Lung (tissue), 13 donors: ENCODE data around the gene ANO9. TPM values are rescaled to one million over a fixed set of nuclear protein-coding genes. Genes with fewer than 3 reads are reported as not detected.

Source experiments
- ATAC-seq: fragments of 200-7000 bp; cut with Tn5 transposase; one replicate; pipeline ENCODE4 v1.9.1; 2020; ENCODE audit warnings: moderate number of reproducible peaks; ENCODE audit not compliant: insufficient read depth, low FRiP score
- DNase-seq, 3 donors: peaks; one replicate each; pipeline ENCODE4 v3.0.0-alpha.2; 2013 to 2017
- H3K27ac ChIP-seq, 2 donors: one replicate each; pipeline ENCODE4 v1.5.1; 2013; ENCODE audit warnings: mild to moderate bottlenecking in 2 of 2, moderate library complexity in 2 of 2, control low read depth in 1 of 2, inconsistent platforms in 1 of 2, low read depth in 1 of 2, low read length in 1 of 2
- H3K27me3 ChIP-seq, 3 donors: one replicate each; pipeline ENCODE4 v1.5.1; 2013; ENCODE audit warnings: low read length in 2 of 3; ENCODE audit not compliant: control insufficient read depth in 3 of 3, insufficient read depth in 3 of 3
- H3K36me3 ChIP-seq, 4 donors: one replicate each; pipeline ENCODE4 v1.5.1; 2013; ENCODE audit warnings: low read length in 4 of 4, mild to moderate bottlenecking in 1 of 4, moderate library complexity in 1 of 4; ENCODE audit not compliant: control insufficient read depth in 4 of 4, insufficient read depth in 4 of 4
- H3K4me1 ChIP-seq, 5 donors: one replicate each; pipeline ENCODE4 v1.5.1; 2013; ENCODE audit warnings: low read length in 5 of 5, mild to moderate bottlenecking in 2 of 5, moderate library complexity in 1 of 5; ENCODE audit not compliant: control insufficient read depth in 5 of 5, insufficient read depth in 5 of 5
- H3K4me3 ChIP-seq: one replicate; pipeline ENCODE4 v1.5.1; 2013; ENCODE audit warnings: mild to moderate bottlenecking, control low read depth, moderate library complexity
- H3K9ac ChIP-seq, 2 donors: one replicate each; pipeline ENCODE4 v1.5.1; 2013; ENCODE audit warnings: low read length in 2 of 2, control low read depth in 1 of 2; ENCODE audit not compliant: insufficient read depth in 1 of 2
- H3K9me3 ChIP-seq, 4 donors: one replicate each; pipeline ENCODE4 v1.5.1; 2013; ENCODE audit warnings: low read length in 3 of 4, mild to moderate bottlenecking in 1 of 4, moderate library complexity in 1 of 4; ENCODE audit not compliant: control insufficient read depth in 4 of 4, insufficient read depth in 3 of 4
- CTCF ChIP-seq: IDR thresholded peaks from 2 replicates; pipeline ENCODE4 v1.5.1; 2012; ENCODE audit warnings: mild to moderate bottlenecking; ENCODE audit errors: control extremely low read depth, extremely low read depth
- WGBS, 2 donors: extraction: QIAGEN DNeasy Blood & Tissue Kit; methylation state at CpG; one replicate each; pipeline ENCODE4 v1.1.7; 2013; 5-methylcytosine and 5-hydroxymethylcytosine counted together
- polyA plus RNA-seq, 2 donors: library from polyadenylated mRNA; stranded (reverse); fragments of 200-250 nt; gene quantifications; one replicate each; pipeline ENCODE4 v1.2.1, GENCODE V29; 2013
- small RNA-seq: library from RNA; depleted of rRNA; stranded (forward); fragments of <200 nt; gene quantifications from one replicate; pipeline ENCODE3, GENCODE V24; 2014; ENCODE audit warnings: low replicate concordance
- total RNA-seq, 2 donors: library from RNA; depleted of rRNA in 1 of 2; stranded (reverse); fragments of >200 nt in 1 of 2; gene quantifications; one replicate each; pipeline ENCODE4 v1.2.1, GENCODE V29; 2014 to 2021
- donor health status: control.
- donor health status: control.
- donor health status: Bipolar disorder and iron deficiency.
- donor health status: healthy.
- donor health status: DM: yes; HTN: yes; CAD: no.

The ANO9 gene
- total and polyA plus RNA-seq, 4 donors = 5.8 to 18.6 (median 13.2) TPM

GRCh38 chr11:369336-370018, 72.3 kb downstream of the ANO9 start, which contains the start of gene B4GALNT4:
Gene B4GALNT4, plus strand, starts transcription at chr11:369499. Its CDS starts 305 bp downstream, at chr11:369804.
- H3K4me3 ChIP-seq = no peak within 1 kb of the TSS

GRCh38 chr11:368414-369335, 73.1 kb downstream of the ANO9 start:
- TF ChIP-seq CTCF = no peak
- Histone ChIP-seq H3K36me3 (peaks cover 0 to 2% (median 0%) of the 10 kb centered on the region in 4 donors), H3K9me3 (no peaks in the 10 kb centered on the region), H3K4me3 (no peak overlapping the region), H3K9ac (no peak overlapping the region), H3K27ac (no peak overlapping the region), H3K4me1 (peaks cover 0 to 20% (median 0%) of the 10 kb centered on the region in 5 donors), H3K27me3 (peaks cover 0 to 3% (median 0%) of the 10 kb centered on the region in 3 donors)
- WGBS, 2 donors = 3 to 14% methylated on average over 25 to 56 of the region's 61 CpGs
- DNase-seq (peak; percentile 54 to 66 (median 59)), ATAC-seq (no peak)

More at GRCh38 chr11:369336-370018, 72.3 kb downstream of the ANO9 start, which contains the start of gene B4GALNT4:
- Histone ChIP-seq H3K9me3 (no peaks in the 10 kb centered on the region), H3K36me3 (peaks cover 0 to 2% (median 0%) of the 10 kb centered on the region in 4 donors), H3K4me1 (peaks cover 0 to 20% (median 0%) of the 10 kb centered on the region in 5 donors), H3K27ac (no peak within 1 kb of the TSS), H3K27me3 (peaks cover 0 to 3% (median 0%) of the 10 kb centered on the region in 3 donors), H3K9ac (peak within 1 kb of the TSS in 1 of 2 donors; percentile 81)
- DNase-seq (peak; percentile 57 to 65 (median 64)), ATAC-seq (no peak)
- TF ChIP-seq CTCF = no peak
- WGBS, 2 donors = 0 to 2% methylated on average over 43 to 107 of the region's 118 CpGs

- H3K27me3 ChIP-seq = peaks cover 0 to 3% (median 0%) of the 10 kb centered on the region in 3 donors
- ATAC-seq (no peak), DNase-seq (peak in 2 of 3 donors; percentile 20 to 40)
- H3K36me3 ChIP-seq = no peaks in the 10 kb centered on the region
- H3K4me3 ChIP-seq = no peak overlapping the region
- no peak for TF ChIP-seq CTCF
- H3K9ac ChIP-seq = no peak overlapping the region
- peaks cover 0 to 20% (median 0%) of the 10 kb centered on the region in 5 donors for H3K4me1 ChIP-seq
- 29 to 32% methylated on average over 7 of the region's 7 CpGs for WGBS, 2 donors
- H3K27ac ChIP-seq = no peak overlapping the region
- H3K9me3 ChIP-seq = no peaks in the 10 kb centered on the region
These were observed 73.8 kb downstream of the ANO9 start for GRCh38 chr11:367956-368413.

Small RNA genes lying within 50 kb of the gene (small RNA-seq; reads per million reads assigned to genes)
- not detected for gene RN7SL838P

Other genes starting within 250 kb of the ANO9 start
- gene SCGB1C1, start 248.9 kb downstream of the ANO9 start, total RNA-seq = not detected
- gene SCGB1C1, start 248.9 kb downstream of the ANO9 start, polyA plus RNA-seq = not detected
- 10 to 100 TPM; 29.7 to 58.7 TPM for gene BET1L, start 234.6 kb downstream of the ANO9 start, total RNA-seq
- gene BET1L, start 234.6 kb downstream of the ANO9 start, polyA plus RNA-seq = 10 to 100 TPM; 30.1 to 49.9 TPM
- 100 to 1,000 TPM; 104 to 122 TPM for gene RIC8A, start 234.3 kb downstream of the ANO9 start, total RNA-seq
- gene RIC8A, start 234.3 kb downstream of the ANO9 start, polyA plus RNA-seq = 10 to 100 TPM; 52.1 to 83.2 TPM
- gene SIRT3, start 205.7 kb downstream of the ANO9 start, total RNA-seq = 10 to 100 TPM; 16.0 to 21.2 TPM
- 10 to 100 TPM; 14.6 to 16.9 TPM for gene SIRT3, start 205.7 kb downstream of the ANO9 start, polyA plus RNA-seq
- 100 to 1,000 TPM in 1 of 2 donors, 10 to 100 TPM in 1; 75.2 to 131 TPM for gene PSMD13, start 205.0 kb downstream of the ANO9 start, total RNA-seq
- 100 to 1,000 TPM; 158 to 184 TPM for gene PSMD13, start 205.0 kb downstream of the ANO9 start, polyA plus RNA-seq
- 1 to 10 TPM; 2.1 to 2.7 TPM for gene NLRP6, start 163.6 kb downstream of the ANO9 start, total RNA-seq
- 1 to 10 TPM in 1 of 2 donors, under 1 TPM in 1; 0.08 to 9.6 TPM for gene NLRP6, start 163.6 kb downstream of the ANO9 start, polyA plus RNA-seq
- gene PGGHG, start 152.9 kb downstream of the ANO9 start, total RNA-seq = 10 to 100 TPM; 21.6 to 63.3 TPM
- gene PGGHG, start 152.9 kb downstream of the ANO9 start, polyA plus RNA-seq = 100 to 1,000 TPM; 112 to 145 TPM
- gene IFITM5, start 142.5 kb downstream of the ANO9 start, total RNA-seq = not detected
- not detected for gene IFITM5, start 142.5 kb downstream of the ANO9 start, polyA plus RNA-seq
- gene IFITM2, start 134.2 kb downstream of the ANO9 start, total RNA-seq = 100 to 1,000 TPM in 1 of 2 donors, 10 to 100 TPM in 1; 75.7 to 656 TPM
- gene IFITM2, start 134.2 kb downstream of the ANO9 start, polyA plus RNA-seq = 1,000 to 10,000 TPM; 1,063 to 4,189 TPM
- gene IFITM1, start 128.0 kb downstream of the ANO9 start, total RNA-seq = 100 to 1,000 TPM in 1 of 2 donors, 10 to 100 TPM in 1; 53.3 to 104 TPM
- gene IFITM1, start 128.0 kb downstream of the ANO9 start, polyA plus RNA-seq = 100 to 1,000 TPM; 275 to 531 TPM
- gene IFITM3, start 121.2 kb downstream of the ANO9 start, total RNA-seq = 100 to 1,000 TPM; 191 to 903 TPM
- gene IFITM3, start 121.2 kb downstream of the ANO9 start, polyA plus RNA-seq = 1,000 to 10,000 TPM; 1,642 to 2,585 TPM
- 1 to 10 TPM; 1.4 to 6.8 TPM for gene B4GALNT4, start 72.5 kb downstream of the ANO9 start, total RNA-seq
- 1 to 10 TPM; 2.1 to 4.6 TPM for gene B4GALNT4, start 72.5 kb downstream of the ANO9 start, polyA plus RNA-seq
- gene PKP3, start 47.8 kb downstream of the ANO9 start, total RNA-seq = 10 to 100 TPM; 15.7 to 63.1 TPM
- 10 to 100 TPM; 33.8 to 46.8 TPM for gene PKP3, start 47.8 kb downstream of the ANO9 start, polyA plus RNA-seq
- gene SIGIRR, start 27.0 kb downstream of the ANO9 start, total RNA-seq = 10 to 100 TPM; 25.7 to 87.3 TPM
- gene SIGIRR, start 27.0 kb downstream of the ANO9 start, polyA plus RNA-seq = 100 to 1,000 TPM in 1 of 2 donors, 10 to 100 TPM in 1; 43.4 to 112 TPM
- gene PTDSS2, start 8.3 kb upstream of the ANO9 start, total RNA-seq = 10 to 100 TPM; 26.8 to 29.4 TPM
- gene PTDSS2, start 8.3 kb upstream of the ANO9 start, polyA plus RNA-seq = 10 to 100 TPM; 20.4 to 36.5 TPM
- 100 to 1,000 TPM; 152 to 313 TPM for gene RNH1, start 65.2 kb upstream of the ANO9 start, total RNA-seq
- gene RNH1, start 65.2 kb upstream of the ANO9 start, polyA plus RNA-seq = 100 to 1,000 TPM; 153 to 315 TPM
- 10 to 100 TPM; 20.5 to 73.5 TPM for gene HRAS, start 93.6 kb upstream of the ANO9 start, total RNA-seq
- gene HRAS, start 93.6 kb upstream of the ANO9 start, polyA plus RNA-seq = 100 to 1,000 TPM in 1 of 2 donors, 10 to 100 TPM in 1; 65.8 to 133 TPM
- gene LRRC56, start 95.5 kb upstream of the ANO9 start, total RNA-seq = 10 to 100 TPM in 1 of 2 donors, 1 to 10 TPM in 1; 3.4 to 11.7 TPM
- 1 to 10 TPM; 3.8 to 5.7 TPM for gene LRRC56, start 95.5 kb upstream of the ANO9 start, polyA plus RNA-seq
- 1 to 10 TPM; 3.0 to 9.7 TPM for gene LMNTD2, start 118.7 kb upstream of the ANO9 start, total RNA-seq
- gene LMNTD2, start 118.7 kb upstream of the ANO9 start, polyA plus RNA-seq = 1 to 10 TPM; 2.3 to 4.6 TPM
- 10 to 100 TPM; 53.5 to 79.4 TPM for gene RASSF7, start 119.0 kb upstream of the ANO9 start, total RNA-seq
- 100 to 1,000 TPM in 1 of 2 donors, 10 to 100 TPM in 1; 47.9 to 153 TPM for gene RASSF7, start 119.0 kb upstream of the ANO9 start, polyA plus RNA-seq
- gene PHRF1, start 134.5 kb upstream of the ANO9 start, total RNA-seq = 10 to 100 TPM; 23.2 to 39.3 TPM
- 10 to 100 TPM; 16.3 to 23.7 TPM for gene PHRF1, start 134.5 kb upstream of the ANO9 start, polyA plus RNA-seq
- gene IRF7, start 173.9 kb upstream of the ANO9 start, total RNA-seq = 10 to 100 TPM; 24.7 to 43.5 TPM
- 10 to 100 TPM; 62.1 to 68.3 TPM for gene IRF7, start 173.9 kb upstream of the ANO9 start, polyA plus RNA-seq
- gene CDHR5, start 182.9 kb upstream of the ANO9 start, total RNA-seq = not detected
- gene CDHR5, start 182.9 kb upstream of the ANO9 start, polyA plus RNA-seq = under 1 TPM; 0.02 to 0.10 TPM
- gene SCT, start 185.2 kb upstream of the ANO9 start, total RNA-seq = not detected
- gene SCT, start 185.2 kb upstream of the ANO9 start, polyA plus RNA-seq = not detected
- 1 to 10 TPM in 1 of 2 donors, not detected in 1; 1.1 TPM for gene DRD4, start 195.3 kb upstream of the ANO9 start, total RNA-seq
- under 1 TPM; 0.05 to 0.35 TPM for gene DRD4, start 195.3 kb upstream of the ANO9 start, polyA plus RNA-seq